ENCODE data around the gene FBN1.

DNA sequence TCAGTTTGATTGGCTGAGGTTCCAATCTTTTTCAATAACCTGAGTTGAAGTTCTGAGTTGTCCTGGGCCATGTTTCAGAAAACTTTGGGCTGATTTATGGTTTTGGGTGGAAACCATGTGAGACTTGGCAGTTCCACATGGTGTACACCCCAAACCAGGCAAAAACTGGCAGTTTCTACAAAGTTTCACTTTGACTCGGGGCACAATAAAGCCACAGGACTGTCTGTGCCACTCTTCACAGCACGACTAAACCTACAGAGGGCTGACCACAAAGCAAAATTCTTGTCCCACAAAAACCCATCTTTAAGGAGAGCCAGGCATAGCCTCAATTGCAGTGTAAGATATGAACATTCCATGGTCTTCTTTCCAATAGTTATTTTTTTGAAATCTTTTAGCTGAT is 159.3 kb downstream of the FBN1 start:
- TF ChIP-seq, protein P1, sequence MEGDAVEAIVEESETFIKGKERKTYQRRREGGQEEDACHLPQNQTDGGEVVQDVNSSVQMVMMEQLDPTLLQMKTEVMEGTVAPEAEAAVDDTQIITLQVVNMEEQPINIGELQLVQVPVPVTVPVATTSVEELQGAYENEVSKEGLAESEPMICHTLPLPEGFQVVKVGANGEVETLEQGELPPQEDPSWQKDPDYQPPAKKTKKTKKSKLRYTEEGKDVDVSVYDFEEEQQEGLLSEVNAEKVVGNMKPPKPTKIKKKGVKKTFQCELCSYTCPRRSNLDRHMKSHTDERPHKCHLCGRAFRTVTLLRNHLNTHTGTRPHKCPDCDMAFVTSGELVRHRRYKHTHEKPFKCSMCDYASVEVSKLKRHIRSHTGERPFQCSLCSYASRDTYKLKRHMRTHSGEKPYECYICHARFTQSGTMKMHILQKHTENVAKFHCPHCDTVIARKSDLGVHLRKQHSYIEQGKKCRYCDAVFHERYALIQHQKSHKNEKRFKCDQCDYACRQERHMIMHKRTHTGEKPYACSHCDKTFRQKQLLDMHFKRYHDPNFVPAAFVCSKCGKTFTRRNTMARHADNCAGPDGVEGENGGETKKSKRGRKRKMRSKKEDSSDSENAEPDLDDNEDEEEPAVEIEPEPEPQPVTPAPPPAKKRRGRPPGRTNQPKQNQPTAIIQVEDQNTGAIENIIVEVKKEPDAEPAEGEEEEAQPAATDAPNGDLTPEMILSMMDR (IDR thresholded peaks at IDR 0.05; ENCODE audit: low read length): no peak
- TF ChIP-seq EZH2 (optimal IDR thresholded peaks at IDR 0.05; ENCODE audit: low read depth, low read length): no peak
- TF ChIP-seq EZH2phosphoT487 (IDR thresholded peaks at IDR 0.05; ENCODE audit: low read length): no peak

Data from MM.1S (cell line).